Neural cell (in vitro differentiated cells): ENCODE data around the gene ANO4. TPM values are rescaled to one million over a fixed set of nuclear protein-coding genes. Genes with fewer than 3 reads are reported as not detected.

Experiments
- H2AFZ ChIP-seq: fragments of 200-600, 300-800 bp; sonication (generic), shearing (Covaris generic); 2 replicates; pipeline ENCODE4 v1.6.0; 2014; ENCODE audit warnings: low read depth, mild to moderate bottlenecking, antibody characterized with exemption, low read length, moderate library complexity
- H3F3A ChIP-seq: fragments of 200-600 bp; shearing (Covaris generic); 2 replicates; pipeline ENCODE4 v1.6.1; 2016; ENCODE audit warnings: mild to moderate bottlenecking, moderate library complexity, mixed read lengths, antibody characterized with exemption, low read length; ENCODE audit not compliant: insufficient read depth, poor library complexity, severe bottlenecking
- H3K27ac ChIP-seq: fragments of 200-600, 300-800 bp; sonication (generic), shearing (Covaris generic); 2 replicates; pipeline ENCODE4 v1.5.1; 2014; ENCODE audit warnings: mild to moderate bottlenecking, low read length, moderate library complexity
- H3K27me3 ChIP-seq: fragments of 300-800, 200-600 bp; sonication (generic), shearing (Covaris generic); 2 replicates; pipeline ENCODE4 v1.6.0; 2014; ENCODE audit warnings: mild to moderate bottlenecking, low read depth, low read length, moderate library complexity; ENCODE audit not compliant: insufficient read depth
- H3K36me3 ChIP-seq: fragments of 300-800, 200-600 bp; sonication (generic), shearing (Covaris generic); 2 replicates; pipeline ENCODE4 v1.5.1; 2014; ENCODE audit warnings: mild to moderate bottlenecking, antibody characterized with exemption, low read length, moderate library complexity; ENCODE audit not compliant: insufficient read depth
- H3K4me2 ChIP-seq: fragments of 300-800, 200-600 bp; sonication (generic), shearing (Covaris generic); 2 replicates; pipeline ENCODE4 v1.6.0; 2014; ENCODE audit warnings: mild to moderate bottlenecking, low read length
- H3K4me3 ChIP-seq: fragments of 300-800, 200-600 bp; sonication (generic), shearing (Covaris generic); 2 replicates; pipeline ENCODE4 v1.5.1; 2014; ENCODE audit warnings: mild to moderate bottlenecking, low read length, moderate library complexity
- H3K79me2 ChIP-seq: fragments of 200-600 bp; shearing (Covaris generic); replicated peaks from 2 replicates; pipeline ENCODE4 v1.6.0; 2014; ENCODE audit warnings: mild to moderate bottlenecking, low read length, moderate library complexity; ENCODE audit not compliant: insufficient read depth
- H3K9ac ChIP-seq: fragments of 300-800, 200-600 bp; sonication (generic), shearing (Covaris generic); 2 replicates; pipeline ENCODE4 v1.6.1; 2016; ENCODE audit warnings: mild to moderate bottlenecking, low read length, mixed read lengths
- H3K9me2 ChIP-seq: fragments of 200-600 bp; shearing (Covaris generic); 2 replicates; pipeline ENCODE4 v1.6.1; 2016; ENCODE audit warnings: mild to moderate bottlenecking, low read length, mixed read lengths; ENCODE audit not compliant: insufficient read depth
- H3K9me3 ChIP-seq: fragments of 200-600, 300-800 bp; sonication (generic), shearing (Covaris generic); 2 replicates; pipeline ENCODE4 v1.6.1; 2016; ENCODE audit warnings: mild to moderate bottlenecking, mixed run types, low read length, moderate library complexity, mixed read lengths
- H4K20me1 ChIP-seq: fragments of 200-600 bp; shearing (Covaris generic); 2 replicates; pipeline ENCODE4 v1.6.1; 2016; ENCODE audit warnings: mild to moderate bottlenecking, mixed run types; ENCODE audit not compliant: insufficient read depth
- EP300 ChIP-seq: fragments of 450-650 bp; conservative IDR thresholded peaks from 2 replicates; pipeline ENCODE4 v1.6.1; 2014; ENCODE audit warnings: antibody characterized with exemption, mild to moderate bottlenecking, moderate library complexity; ENCODE audit not compliant: poor library complexity, severe bottlenecking
- MXI1 ChIP-seq: fragments of 450-650 bp; conservative IDR thresholded peaks from 2 replicates; pipeline ENCODE4 v1.6.1; 2014; ENCODE audit warnings: antibody characterized with exemption, mild to moderate bottlenecking; ENCODE audit not compliant: poor library complexity, severe bottlenecking
- POLR2AphosphoS5 ChIP-seq: IDR thresholded peaks from 2 replicates; pipeline ENCODE4 v1.6.1; 2012
- SMC3 ChIP-seq: fragments of 450-650 bp; conservative IDR thresholded peaks from 2 replicates; pipeline ENCODE4 v1.6.1; 2014; ENCODE audit warnings: antibody characterized with exemption, mild to moderate bottlenecking, moderate library complexity; ENCODE audit not compliant: poor library complexity
- TAF1 ChIP-seq: IDR thresholded peaks from 2 replicates; pipeline ENCODE4 v1.6.1; 2012; ENCODE audit warnings: low read depth
- polyA plus RNA-seq: library from polyadenylated mRNA; depleted of rRNA; stranded (reverse); fragments of >200 nt; gene quantifications from 2 replicates; pipeline ENCODE4 v1.2.3, GENCODE V29; 2014
- TF ChIP-seq, protein P1 (sequence below): IDR thresholded peaks from 2 replicates; pipeline ENCODE4 v1.6.1; 2012; ENCODE audit warnings: borderline replicate concordance

The ANO4 gene
- polyA plus RNA-seq, 1 donor from 2014 or later, result 11.1 TPM

DNA sequence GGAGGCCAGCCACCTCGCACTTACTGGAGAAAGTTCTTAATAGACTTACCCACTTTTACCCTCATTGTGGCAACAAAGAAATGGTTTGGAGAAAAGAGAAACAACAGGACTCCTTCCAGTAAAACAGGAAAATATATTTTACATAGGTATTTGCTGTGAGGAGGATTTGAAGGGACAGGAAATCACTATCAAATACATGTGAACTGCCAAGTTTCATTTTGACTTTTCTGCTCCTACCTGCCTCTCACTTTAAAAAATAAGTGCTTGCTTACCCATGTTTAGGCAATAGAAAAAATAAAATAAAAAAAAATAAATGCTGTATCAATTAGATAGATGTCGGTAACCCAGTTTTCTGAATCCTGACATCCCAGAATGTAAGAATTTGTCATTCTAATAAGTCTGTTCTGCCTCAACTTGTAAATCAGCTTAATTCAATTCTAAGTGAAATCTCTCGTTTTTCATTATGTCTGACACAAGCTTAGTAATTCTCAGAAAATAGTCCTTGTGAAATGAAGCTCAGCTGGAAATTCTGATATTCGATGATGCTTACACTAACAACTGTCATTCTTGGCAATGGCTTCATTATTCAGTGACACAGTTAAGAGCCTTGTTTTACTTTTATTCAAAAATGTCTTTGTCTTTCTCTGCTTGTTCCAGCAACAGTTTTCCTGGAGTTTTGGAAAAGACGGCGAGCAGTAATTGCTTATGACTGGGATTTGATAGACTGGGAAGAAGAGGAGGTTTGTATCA, 284.1 kb downstream of the ANO4 start:
- H3K27ac ChIP-seq, result peak overlapping the region; percentile 24
- H3K9me3 ChIP-seq, result no peaks in the 10 kb centered on the region
- peak overlapping the region; percentile 12 for H3K4me3 ChIP-seq
- no peaks in the 10 kb centered on the region for H3K79me2 ChIP-seq
- no peaks in the 10 kb centered on the region for H3K27me3 ChIP-seq
- H3K9ac ChIP-seq, result no peak overlapping the region
- H4K20me1 ChIP-seq, result no peaks in the 10 kb centered on the region
- H3K9me2 ChIP-seq, result no peaks in the 10 kb centered on the region
- peaks cover 5% of the 10 kb centered on the region for H3F3A ChIP-seq
- H3K4me2 ChIP-seq, result peak overlapping the region; percentile 23
- TF ChIP-seq, protein P1, sequence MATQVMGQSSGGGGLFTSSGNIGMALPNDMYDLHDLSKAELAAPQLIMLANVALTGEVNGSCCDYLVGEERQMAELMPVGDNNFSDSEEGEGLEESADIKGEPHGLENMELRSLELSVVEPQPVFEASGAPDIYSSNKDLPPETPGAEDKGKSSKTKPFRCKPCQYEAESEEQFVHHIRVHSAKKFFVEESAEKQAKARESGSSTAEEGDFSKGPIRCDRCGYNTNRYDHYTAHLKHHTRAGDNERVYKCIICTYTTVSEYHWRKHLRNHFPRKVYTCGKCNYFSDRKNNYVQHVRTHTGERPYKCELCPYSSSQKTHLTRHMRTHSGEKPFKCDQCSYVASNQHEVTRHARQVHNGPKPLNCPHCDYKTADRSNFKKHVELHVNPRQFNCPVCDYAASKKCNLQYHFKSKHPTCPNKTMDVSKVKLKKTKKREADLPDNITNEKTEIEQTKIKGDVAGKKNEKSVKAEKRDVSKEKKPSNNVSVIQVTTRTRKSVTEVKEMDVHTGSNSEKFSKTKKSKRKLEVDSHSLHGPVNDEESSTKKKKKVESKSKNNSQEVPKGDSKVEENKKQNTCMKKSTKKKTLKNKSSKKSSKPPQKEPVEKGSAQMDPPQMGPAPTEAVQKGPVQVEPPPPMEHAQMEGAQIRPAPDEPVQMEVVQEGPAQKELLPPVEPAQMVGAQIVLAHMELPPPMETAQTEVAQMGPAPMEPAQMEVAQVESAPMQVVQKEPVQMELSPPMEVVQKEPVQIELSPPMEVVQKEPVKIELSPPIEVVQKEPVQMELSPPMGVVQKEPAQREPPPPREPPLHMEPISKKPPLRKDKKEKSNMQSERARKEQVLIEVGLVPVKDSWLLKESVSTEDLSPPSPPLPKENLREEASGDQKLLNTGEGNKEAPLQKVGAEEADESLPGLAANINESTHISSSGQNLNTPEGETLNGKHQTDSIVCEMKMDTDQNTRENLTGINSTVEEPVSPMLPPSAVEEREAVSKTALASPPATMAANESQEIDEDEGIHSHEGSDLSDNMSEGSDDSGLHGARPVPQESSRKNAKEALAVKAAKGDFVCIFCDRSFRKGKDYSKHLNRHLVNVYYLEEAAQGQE, result peak; percentile 85
- peak; percentile 36 for TF ChIP-seq EP300
- no peak for TF ChIP-seq TAF1
- no peaks in the 10 kb centered on the region for H3K36me3 ChIP-seq
- no peak overlapping the region for H2AFZ ChIP-seq

DNA sequence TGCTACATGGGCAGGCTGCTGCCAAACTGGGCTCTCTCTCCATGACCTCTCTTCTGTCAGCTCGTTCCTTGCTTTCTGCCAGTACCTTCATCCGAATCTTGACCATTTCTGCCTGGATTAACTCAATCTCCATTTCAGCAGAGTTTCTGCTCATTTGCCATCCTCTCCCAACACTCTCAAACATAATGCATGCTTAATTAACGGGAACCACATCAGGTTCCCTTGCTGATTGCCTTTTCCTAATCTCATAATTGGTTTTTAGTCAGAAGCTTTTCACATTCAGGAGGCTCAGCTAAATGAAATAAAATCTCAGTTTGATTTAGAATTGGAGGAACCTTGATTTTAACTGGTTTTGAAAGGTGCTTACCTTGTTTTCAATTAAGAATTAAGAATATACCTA, 288.1 kb downstream of the ANO4 start:
- Histone ChIP-seq H3K36me3 (no peaks in the 10 kb centered on the region), H3K9me2 (no peaks in the 10 kb centered on the region), H3K4me3 (no peak overlapping the region), H2AFZ (no peak overlapping the region), H3K9ac (no peak overlapping the region), H3K27me3 (no peaks in the 10 kb centered on the region), H3K79me2 (no peaks in the 10 kb centered on the region), H3F3A (peaks cover 5% of the 10 kb centered on the region), H3K27ac (no peak overlapping the region), H3K4me2 (no peak overlapping the region), H3K9me3 (no peaks in the 10 kb centered on the region), H4K20me1 (no peaks in the 10 kb centered on the region)
- no peak for TF ChIP-seq MXI1
- no peak for TF ChIP-seq SMC3
- TF ChIP-seq POLR2AphosphoS5, result no peak
- TF ChIP-seq EP300, result no peak

DNA sequence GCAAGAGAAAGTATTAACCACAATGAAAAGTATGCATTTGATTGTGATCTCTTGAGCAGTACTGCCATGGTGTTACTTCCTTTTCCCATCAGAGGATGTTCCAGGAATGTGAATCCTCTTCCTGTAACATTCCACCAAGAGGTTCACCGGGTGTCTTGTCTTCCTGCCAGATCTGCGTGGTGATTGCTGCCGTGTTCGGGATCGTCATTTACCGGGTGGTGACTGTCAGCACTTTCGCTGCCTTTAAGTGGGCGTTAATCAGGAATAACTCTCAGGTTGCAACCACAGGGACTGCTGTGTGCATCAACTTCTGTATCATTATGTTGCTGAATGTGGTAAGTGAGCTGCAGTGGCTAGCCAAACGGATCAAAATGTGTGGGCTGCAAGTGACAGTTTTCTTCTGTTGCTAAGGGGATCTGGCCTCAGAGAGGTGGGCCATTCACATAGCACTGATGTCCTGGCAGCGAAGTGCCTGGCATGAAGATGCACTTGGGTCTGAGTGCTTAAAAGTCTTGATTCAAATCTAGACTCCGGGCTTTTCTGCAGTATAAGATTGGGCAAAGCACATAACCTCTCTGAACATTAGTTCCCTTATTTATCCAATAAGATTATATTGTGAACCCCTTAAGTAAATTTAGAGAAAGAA, 292.0 kb downstream of the ANO4 start:
- Histone ChIP-seq H2AFZ (no peak overlapping the region), H3K27ac (no peak overlapping the region)

More for the DNA sequence above, 292.0 kb downstream of the ANO4 start:
- no peaks in the 10 kb centered on the region for H3K27me3 ChIP-seq
- H3K4me3 ChIP-seq, result no peak overlapping the region
- no peak for TF ChIP-seq EP300
- no peak for TF ChIP-seq POLR2AphosphoS5
- H3K4me2 ChIP-seq, result no peak overlapping the region
- H3K9me2 ChIP-seq, result no peaks in the 10 kb centered on the region
- H3F3A ChIP-seq, result no peaks in the 10 kb centered on the region
- no peaks in the 10 kb centered on the region for H4K20me1 ChIP-seq
- no peak overlapping the region for H3K9ac ChIP-seq
- H3K36me3 ChIP-seq, result no peaks in the 10 kb centered on the region
- H3K9me3 ChIP-seq, result no peaks in the 10 kb centered on the region
- no peaks in the 10 kb centered on the region for H3K79me2 ChIP-seq
